ES-I3 (cell line): ENCODE results near the gene POLR3GL.
A peak's percentile ranks its signal among the peaks of the same experiment; 100 is the strongest.
"Not testable (repeated sequence)": the region's sequence is repeated elsewhere in the genome, so short reads cannot be mapped to it uniquely, and the experiment has no call there.

Experiments used
- H3K36me3 ChIP-seq: 2 replicates; pipeline ENCODE4 v1.6.1; 2013; ENCODE audit warnings: mild to moderate bottlenecking, low read length, control low read depth, moderate library complexity; ENCODE audit not compliant: insufficient read depth
- H3K4me1 ChIP-seq: 2 replicates; pipeline ENCODE4 v1.6.1; 2013; ENCODE audit warnings: mild to moderate bottlenecking, control low read depth, low read length; ENCODE audit not compliant: insufficient read depth
- H3K9ac ChIP-seq: 2 replicates; pipeline ENCODE4 v1.6.1; 2013; ENCODE audit warnings: low read depth, mild to moderate bottlenecking, low read length, moderate library complexity
- H3K9me3 ChIP-seq: 2 replicates; pipeline ENCODE4 v1.6.1; 2013; ENCODE audit warnings: mild to moderate bottlenecking, low read length, moderate library complexity; ENCODE audit not compliant: control insufficient read depth, insufficient read depth

POLR3GL gene

DNA sequence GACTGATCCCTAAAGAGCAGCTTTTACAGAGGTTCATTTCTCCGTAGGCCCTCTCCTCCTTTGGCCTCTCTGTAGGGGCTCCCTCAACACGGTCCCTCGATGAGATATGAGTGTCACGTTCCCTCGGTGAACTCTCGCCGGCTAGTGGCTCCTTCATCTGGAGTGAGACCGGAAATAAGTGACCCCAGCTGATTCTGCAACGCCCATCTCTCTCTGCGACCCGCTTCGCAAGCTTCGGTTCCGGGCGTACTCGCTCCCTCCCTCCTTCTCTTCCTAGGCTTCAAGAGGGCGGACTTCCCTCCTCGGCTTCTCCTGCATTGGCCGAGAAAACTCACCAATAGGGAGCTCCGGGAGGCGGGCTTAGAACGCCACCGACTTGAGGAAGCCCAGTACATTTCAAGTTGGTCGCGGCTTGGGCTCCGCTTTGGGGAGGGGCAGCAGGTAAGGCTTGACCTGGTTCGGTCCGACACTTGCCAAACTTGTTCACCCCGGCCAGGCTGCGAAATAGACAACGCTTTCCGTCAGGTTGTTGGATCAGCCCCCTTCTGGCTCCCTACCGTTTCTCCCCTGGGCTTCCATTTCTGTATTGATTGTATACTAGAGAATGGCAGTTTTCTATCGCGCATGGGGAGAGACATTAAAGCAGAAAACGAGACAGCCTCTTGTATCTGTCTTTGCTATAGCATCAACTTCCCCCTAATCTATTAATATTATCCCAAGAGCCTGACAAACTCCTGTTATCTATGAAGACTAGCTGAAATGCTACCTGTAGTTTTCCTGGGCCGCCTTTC, at the start of gene POLR3GL, which contains the start of gene ANKRD34A:
Gene POLR3GL, plus strand, starts transcription at position 363 of the 791 bp plus-strand sequence. CDS start 10,176 bp downstream, outside the sequence.
Gene ANKRD34A, minus strand, starts transcription at position 248 of the 791 bp plus-strand sequence. CDS start 2,816 bp downstream, outside the sequence.
- peak within 1 kb of the TSS; percentile 68; the same call in 1 of the 2 replicates for H3K9ac ChIP-seq
- no peaks in the 10 kb centered on the region for H3K36me3 ChIP-seq
- H3K4me1 ChIP-seq = peaks cover 6% of the 10 kb centered on the region; the same call in 1 of the 2 replicates
- no peaks in the 10 kb centered on the region for H3K9me3 ChIP-seq

DNA sequence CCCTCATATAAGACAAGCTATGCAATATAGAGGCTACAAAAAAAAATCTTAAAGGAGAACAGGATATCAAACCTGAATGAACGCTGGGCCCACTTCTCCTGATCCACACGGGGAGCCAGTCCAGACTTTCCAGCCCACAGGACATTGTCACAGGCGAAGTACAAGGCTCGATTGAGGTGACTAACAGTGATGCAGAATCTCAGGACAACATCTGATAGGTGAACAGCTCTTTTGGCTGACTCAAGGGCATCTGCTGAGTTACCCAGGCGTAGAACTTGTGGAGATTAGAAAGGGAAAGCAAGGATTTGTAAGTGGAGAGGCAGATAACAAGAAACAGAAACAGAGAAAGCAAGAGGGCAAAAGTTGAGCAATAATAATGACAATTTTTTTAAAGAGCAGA, 47.7 kb upstream of the POLR3GL start:
- Histone ChIP-seq H3K4me1 (no peaks in the 10 kb centered on the region; the same call in 1 of the 2 replicates), H3K36me3 (no peaks in the 10 kb centered on the region), H3K9ac (no peak overlapping the region), H3K9me3 (no peaks in the 10 kb centered on the region)

- H3K9ac ChIP-seq = peak overlapping the region; percentile 67; the same call in 1 of the 2 replicates
- H3K9me3 ChIP-seq = no peaks in the 10 kb centered on the region
- H3K36me3 ChIP-seq = no peaks in the 10 kb centered on the region
- H3K4me1 ChIP-seq = no peaks in the 10 kb centered on the region; the same call in 1 of the 2 replicates
These were observed 46.9 kb upstream of the POLR3GL start for GRCh38 chr1:145917595-145917994.

GRCh38 chr1:145918144-145918991, 46.1 kb upstream of the POLR3GL start, which contains the start of gene PEX11B:
PEX11B (minus strand) TSS chr1:145918717; CDS start chr1:145918688, 29 bp downstream.
- Histone ChIP-seq H3K4me1 (no peaks in the 10 kb centered on the region; the same call in 1 of the 2 replicates), H3K9ac (peak within 1 kb of the TSS; percentile 67), H3K9me3 (no peaks in the 10 kb centered on the region), H3K36me3 (peaks cover 4% of the 10 kb centered on the region; the same call in 1 of the 2 replicates)

DNA sequence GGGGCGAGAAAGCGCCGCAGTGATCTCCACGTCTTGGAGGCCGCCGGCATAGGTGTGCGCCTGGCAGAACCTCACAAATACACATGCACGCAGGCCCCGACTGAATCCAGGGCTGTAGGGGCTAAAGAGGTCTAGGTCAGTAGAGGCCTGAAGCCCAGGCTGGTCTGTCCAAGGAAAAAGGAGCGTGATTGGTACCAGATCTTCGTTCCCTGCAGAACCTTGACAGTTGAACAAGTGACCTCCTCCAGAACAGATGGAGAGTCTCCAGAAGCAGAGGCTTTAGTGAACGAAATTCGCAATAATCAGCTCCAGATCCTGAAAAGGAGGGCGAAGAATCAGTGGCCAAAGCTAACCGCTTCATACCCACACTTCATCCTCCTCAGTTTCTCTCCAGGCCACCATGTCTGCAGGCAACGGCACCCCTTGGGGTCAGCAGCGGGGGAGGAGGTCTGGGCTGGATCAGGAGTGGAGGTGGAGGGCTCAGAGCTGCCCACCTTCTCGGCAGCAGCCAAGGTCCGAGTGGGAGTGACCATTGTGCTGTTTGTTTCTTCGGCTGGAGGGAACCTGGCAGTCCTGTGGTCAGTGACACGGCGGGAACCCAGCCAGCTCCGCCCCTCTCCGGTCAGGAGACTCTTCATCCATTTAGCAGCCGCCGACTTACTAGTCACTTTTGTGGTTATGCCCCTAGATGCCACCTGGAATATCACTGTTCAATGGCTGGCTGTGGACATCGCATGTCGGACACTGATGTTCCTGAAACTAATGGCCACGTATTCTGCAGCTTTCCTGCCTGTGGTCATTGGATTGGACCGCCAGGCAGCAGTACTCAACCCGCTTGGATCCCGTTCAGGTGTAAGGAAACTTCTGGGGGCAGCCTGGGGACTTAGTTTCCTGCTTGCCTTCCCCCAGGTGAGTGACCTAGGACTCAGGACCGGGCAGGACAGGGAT, 45.2 kb upstream of the POLR3GL start:
- Histone ChIP-seq H3K36me3 (peaks cover 5% of the 10 kb centered on the region; the same call in 1 of the 2 replicates), H3K4me1 (no peaks in the 10 kb centered on the region; the same call in 1 of the 2 replicates), H3K9me3 (no peaks in the 10 kb centered on the region), H3K9ac (peak overlapping the region; percentile 67)

- peak overlapping the region; percentile 67; the same call in 1 of the 2 replicates for H3K9ac ChIP-seq
- not testable (repeated sequence) for H3K36me3 ChIP-seq, H3K4me1 ChIP-seq, H3K9me3 ChIP-seq
These were observed 44.2 kb upstream of the POLR3GL start for GRCh38 chr1:145920297-145920696.

DNA sequence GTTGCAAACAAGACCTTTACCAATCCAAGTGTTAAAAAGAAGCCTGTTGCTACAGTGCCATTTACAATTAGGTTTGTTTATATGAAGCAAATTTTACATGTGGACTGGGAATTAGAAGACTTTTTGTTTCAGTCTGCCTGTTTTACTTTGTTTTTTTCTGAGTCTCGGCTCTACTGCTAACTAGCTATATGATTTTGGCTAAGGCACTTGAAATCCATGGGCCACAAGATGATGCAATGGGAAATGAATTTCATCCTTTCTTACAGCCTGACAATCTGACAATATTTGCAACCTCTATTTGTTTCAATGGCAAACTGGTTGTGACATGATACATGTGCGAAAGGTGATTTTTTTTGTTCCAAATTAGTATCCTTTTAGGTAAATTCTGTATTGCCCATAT, 42.2 kb upstream of the POLR3GL start:
- H3K9me3 ChIP-seq = no peaks in the 10 kb centered on the region
- peaks cover 6% of the 10 kb centered on the region for H3K4me1 ChIP-seq
- H3K36me3 ChIP-seq = peaks cover 15% of the 10 kb centered on the region
- no peak overlapping the region for H3K9ac ChIP-seq

DNA sequence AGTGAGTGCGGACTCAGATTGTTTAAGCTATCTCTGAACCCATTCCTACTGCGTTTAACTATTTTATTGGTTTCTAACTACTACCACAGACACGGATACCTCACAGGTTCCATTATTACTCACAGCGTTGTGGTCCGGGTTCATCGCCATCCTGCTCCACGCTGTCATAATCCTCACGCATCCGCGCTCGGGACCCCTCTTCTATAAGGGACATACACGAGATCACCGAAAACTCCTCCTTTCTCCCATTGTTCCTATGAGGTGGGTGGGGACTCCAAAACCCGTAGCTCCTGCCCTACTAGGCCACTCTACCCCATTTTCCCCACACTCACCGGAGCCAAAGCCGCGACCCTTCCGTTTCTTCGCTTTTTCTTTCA, 37.8 kb upstream of the POLR3GL start:
- peaks cover 6% of the 10 kb centered on the region for H3K4me1 ChIP-seq
- no peaks in the 10 kb centered on the region for H3K9me3 ChIP-seq
- H3K9ac ChIP-seq = peak overlapping the region; percentile 94
- peaks cover 15% of the 10 kb centered on the region for H3K36me3 ChIP-seq

DNA sequence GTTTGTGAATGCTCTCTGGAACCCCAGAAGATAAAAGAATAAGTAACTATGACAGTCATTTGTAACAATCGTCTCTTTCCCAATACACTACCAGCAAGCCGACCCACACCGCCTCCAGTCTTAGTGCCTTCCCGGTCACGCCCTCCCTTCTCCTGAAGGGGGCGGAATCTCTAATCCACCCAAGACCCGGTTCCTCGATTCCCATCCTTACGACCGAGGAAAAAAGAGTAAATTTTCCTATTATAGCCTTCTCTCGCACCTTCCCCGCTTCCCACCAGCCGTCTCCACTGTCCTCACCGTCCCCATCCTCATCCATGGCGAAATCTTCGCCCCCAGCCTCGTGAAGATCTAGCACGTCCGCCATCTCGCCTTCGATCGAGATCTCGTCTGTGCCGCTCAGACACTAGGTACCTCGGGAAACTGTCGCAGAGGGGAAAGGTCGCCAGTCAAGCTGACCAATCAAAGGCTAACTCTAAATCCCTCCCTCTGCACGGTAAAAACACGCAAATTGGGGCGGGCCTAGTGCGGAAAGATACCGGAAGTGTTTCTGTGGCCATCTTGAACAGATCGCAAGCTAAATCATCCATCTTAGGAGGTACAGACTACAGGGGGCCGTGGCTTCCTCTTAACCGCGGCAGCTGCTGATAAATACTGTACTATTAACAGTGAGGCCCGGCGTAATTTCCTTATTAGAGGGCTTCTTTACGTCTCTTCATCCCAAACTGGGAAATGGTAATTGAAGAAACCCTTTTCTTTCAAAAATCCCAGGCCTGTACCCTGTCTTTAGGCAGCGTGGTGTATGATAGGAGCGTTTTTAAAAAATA, 37.2 kb upstream of the POLR3GL start, which contains the start of gene RBM8A:
Gene RBM8A, minus strand, starts transcription at position 422 of the 824 bp plus-strand sequence. Its CDS starts 58 bp downstream, at position 364.
- Histone ChIP-seq H3K36me3 (peaks cover 15% of the 10 kb centered on the region), H3K9me3 (no peaks in the 10 kb centered on the region), H3K4me1 (peaks cover 8% of the 10 kb centered on the region), H3K9ac (peak within 1 kb of the TSS; percentile 94)

DNA sequence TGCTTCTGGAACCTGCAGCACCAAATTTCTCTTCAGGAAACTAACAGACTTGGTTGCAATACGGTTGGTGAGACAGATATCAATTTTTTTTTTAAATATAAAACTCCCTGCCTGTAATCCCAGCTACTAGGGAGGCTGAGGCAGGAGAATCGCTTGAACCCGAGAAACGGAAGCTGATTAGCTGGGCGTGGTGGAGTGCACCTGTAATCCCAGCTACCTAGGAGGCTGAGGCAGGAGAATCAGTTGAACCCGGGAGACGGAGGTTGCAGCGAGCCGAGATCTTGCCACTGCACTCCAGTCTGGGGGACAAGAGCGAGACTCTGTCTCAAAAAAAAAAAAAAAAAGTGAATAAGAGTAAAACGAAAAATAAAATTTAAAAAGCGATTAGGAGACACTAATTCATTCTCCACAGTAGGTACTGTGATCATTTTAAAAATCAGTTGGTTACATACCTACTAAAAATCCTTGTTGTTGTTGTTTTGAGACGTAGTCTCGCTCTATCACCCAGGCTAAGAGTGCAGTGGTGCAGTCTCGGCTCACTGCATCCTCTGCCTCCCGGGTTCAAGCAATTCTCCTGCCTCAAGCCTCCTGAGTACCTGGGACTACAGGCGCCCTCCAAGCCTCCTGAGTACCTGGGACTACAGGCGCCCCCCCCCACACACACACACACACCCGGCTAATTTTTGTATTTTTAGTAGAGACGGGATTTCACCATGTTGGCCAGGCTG, 36.4 kb upstream of the POLR3GL start:
- no peaks in the 10 kb centered on the region for H3K9me3 ChIP-seq
- H3K4me1 ChIP-seq = peaks cover 11% of the 10 kb centered on the region
- H3K36me3 ChIP-seq = peaks cover 14% of the 10 kb centered on the region
- H3K9ac ChIP-seq = peak overlapping the region; percentile 94

DNA sequence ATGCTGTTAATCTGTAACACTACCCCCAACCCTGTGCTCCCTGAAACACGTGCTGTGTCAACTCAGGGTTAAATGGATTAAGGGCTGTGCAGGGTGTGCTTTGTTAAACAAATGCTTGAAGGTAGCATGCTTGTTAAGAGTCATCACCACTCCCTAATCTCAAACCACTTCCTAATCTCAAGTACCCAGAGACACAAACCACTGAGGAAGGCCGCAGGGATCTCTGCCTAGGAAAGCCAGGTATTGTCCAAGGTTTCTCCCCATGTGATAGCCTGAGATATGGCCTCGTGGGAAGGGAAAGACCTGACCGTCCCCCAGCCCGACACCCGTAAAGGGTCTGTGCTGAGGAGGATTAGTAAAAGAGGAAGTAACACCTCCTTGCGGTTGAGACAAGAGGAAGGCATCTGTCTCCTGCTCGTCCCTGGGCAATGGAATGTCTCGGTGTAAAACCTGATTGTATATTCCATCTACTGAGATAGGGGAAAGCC, 31.9 kb upstream of the POLR3GL start:
- H3K9ac ChIP-seq, H3K36me3 ChIP-seq, H3K9me3 ChIP-seq: not testable (repeated sequence)
- peaks cover 11% of the 10 kb centered on the region; the same call in 1 of the 2 replicates for H3K4me1 ChIP-seq

GRCh38 chr1:145935708-145936107, 28.8 kb upstream of the POLR3GL start:
- Histone ChIP-seq H3K4me1 (peaks cover 11% of the 10 kb centered on the region; the same call in 1 of the 2 replicates), H3K36me3 (0 out of 2 replicates have a peak, but pooled peaks cover 3% of the 10 kb centered on the region), H3K9ac (no peak overlapping the region), H3K9me3 (no peaks in the 10 kb centered on the region)
